Activated CD8-positive, alpha-beta memory T cell treated with anti-CD3 and anti-CD28 coated beads, Interleukin-2, amount 10 ng/mL, durations not matched to agents 7 days and 5 days (primary cell): ENCODE data around the gene OCIAD2. TPM values are rescaled to one million over a fixed set of nuclear protein-coding genes. Genes with fewer than 3 reads are reported as not detected.
"Not testable (repeated sequence)": the region's sequence is repeated elsewhere in the genome, so short reads cannot be mapped to it uniquely, and the experiment has no call there.

ENCODE experiments used
- ATAC-seq: fragments of 150-1000 bp; cut with Tn5 transposase; one replicate; pipeline ENCODE4 v1.10.0; 2021; ENCODE audit warnings: moderate library complexity
- CTCF ChIA-PET: fragments of 350-600 bp; sonication (Branson Sonifier 250); formaldehyde crosslinking; loops from one replicate; lab custom pipeline; 2021; ENCODE audit warnings: antibody characterized with exemption; lab: Charles Lee
- DNase-seq: peaks from one replicate; pipeline ENCODE4 v3.0.0-alpha.2; 2020
- H3K27ac Mint-ChIP-seq: one replicate; pipeline ENCODE4 v1.8.0; 2021; ENCODE audit warnings: mild to moderate bottlenecking, mixed read lengths
- H3K27me3 Mint-ChIP-seq: one replicate; pipeline ENCODE4 v1.8.0; 2021; ENCODE audit warnings: mixed read lengths
- H3K36me3 Mint-ChIP-seq: one replicate; pipeline ENCODE4 v1.8.0; 2021; ENCODE audit warnings: mild to moderate bottlenecking, mixed read lengths
- H3K4me1 Mint-ChIP-seq: one replicate; pipeline ENCODE4 v1.8.0; 2021; ENCODE audit warnings: mixed read lengths
- H3K4me3 Mint-ChIP-seq: one replicate; pipeline ENCODE4 v1.8.0; 2021; ENCODE audit warnings: mild to moderate bottlenecking, moderate library complexity, mixed read lengths
- H3K9me3 Mint-ChIP-seq: one replicate; pipeline ENCODE4 v1.8.0; 2022; ENCODE audit warnings: low read depth, mixed read lengths
- total RNA-seq, 2 experiments: library from RNA; stranded (reverse); gene quantifications; one replicate each; pipeline ENCODE4 v1.2.3, GENCODE V29; 2021

The OCIAD2 gene
- total RNA-seq, 2 experiments from 2014 or later = 54.6 to 76.5 TPM

DNA sequence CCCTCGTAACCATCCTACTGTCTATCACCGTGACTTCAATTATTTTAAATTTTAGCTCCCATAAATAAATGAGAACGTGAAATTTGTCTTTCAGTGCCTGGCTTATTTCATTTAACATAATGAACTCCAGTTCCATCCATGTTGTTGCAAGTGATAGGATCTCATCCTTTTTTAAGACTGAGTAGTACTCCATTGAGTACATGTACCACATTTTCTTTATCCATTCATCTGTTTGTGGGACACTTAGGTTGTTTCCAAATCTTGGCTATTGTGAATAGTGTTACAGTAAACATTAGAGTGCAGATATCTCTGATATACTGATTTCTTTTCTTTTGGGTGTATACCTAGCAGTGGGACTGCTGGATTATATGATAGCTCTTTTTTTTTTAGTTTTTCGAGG lies 42.8 kb downstream of the OCIAD2 start:
- peaks cover 15% of the 10 kb centered on the region for H3K36me3 Mint-ChIP-seq
- no peaks in the 10 kb centered on the region for H3K4me1 Mint-ChIP-seq
- no peak overlapping the region for H3K27ac Mint-ChIP-seq
- H3K27me3 Mint-ChIP-seq = no peaks in the 10 kb centered on the region
- H3K9me3 Mint-ChIP-seq = peaks cover 6% of the 10 kb centered on the region
- no peak for ATAC-seq
- DNase-seq = no peak
- CTCF ChIA-PET = interaction anchor here (1.2 kb wide), 1 partner anchor 30 kb away, joined by 3 read pairs; no protein-coding TSS in a partner anchor
- no peak overlapping the region for H3K4me3 Mint-ChIP-seq

DNA sequence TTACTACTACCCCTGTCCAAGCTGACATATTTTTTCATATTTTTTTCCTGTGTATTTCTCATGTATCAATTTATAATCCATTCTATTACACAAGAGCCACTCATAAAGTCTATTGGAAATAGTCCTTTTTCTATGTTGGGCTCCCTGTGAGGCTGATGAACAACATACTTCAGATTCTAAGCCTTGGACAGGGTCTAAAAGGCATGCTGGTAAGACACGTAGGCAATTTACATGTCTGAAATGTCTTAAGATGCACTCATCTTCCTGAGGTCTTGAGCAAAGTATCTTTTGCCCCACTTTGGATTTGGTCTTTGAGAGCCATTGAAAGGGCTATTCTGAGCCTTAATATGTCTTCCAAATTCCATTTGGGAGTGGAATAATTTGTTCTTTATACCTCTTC lies 43.9 kb downstream of the OCIAD2 start:
- H3K27me3 Mint-ChIP-seq = no peaks in the 10 kb centered on the region
- CTCF ChIA-PET = no interaction called here
- no peak overlapping the region for H3K27ac Mint-ChIP-seq
- no peak for ATAC-seq
- peaks cover 6% of the 10 kb centered on the region for H3K9me3 Mint-ChIP-seq
- peaks cover 3% of the 10 kb centered on the region for H3K4me1 Mint-ChIP-seq
- no peak for DNase-seq
- H3K4me3 Mint-ChIP-seq = no peak overlapping the region
- peaks cover 21% of the 10 kb centered on the region for H3K36me3 Mint-ChIP-seq

DNA sequence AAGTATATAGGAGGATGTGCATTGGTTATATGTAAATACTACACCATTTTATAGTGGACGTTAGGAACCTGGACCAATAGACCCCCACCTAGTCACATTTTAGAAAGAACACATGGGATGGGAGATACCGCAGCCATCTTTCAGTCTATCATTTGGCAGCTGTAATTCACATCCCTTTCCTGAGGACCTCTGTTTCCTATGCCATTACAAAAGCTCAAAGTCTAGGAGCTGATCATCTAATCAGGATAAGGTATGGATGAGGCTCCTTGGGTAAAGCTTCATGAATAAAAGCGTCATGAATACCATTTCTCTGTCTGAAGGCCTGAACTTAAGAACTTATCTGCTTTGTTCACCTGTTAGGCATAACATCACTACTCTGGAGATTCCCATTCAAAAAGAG lies 44.5 kb downstream of the OCIAD2 start:
- ATAC-seq = no peak
- no peak overlapping the region for H3K4me3 Mint-ChIP-seq
- H3K27ac Mint-ChIP-seq = no peak overlapping the region
- peaks cover 25% of the 10 kb centered on the region for H3K36me3 Mint-ChIP-seq
- no peak for DNase-seq
- no peaks in the 10 kb centered on the region for H3K27me3 Mint-ChIP-seq
- CTCF ChIA-PET = no interaction called here
- H3K4me1 Mint-ChIP-seq = peaks cover 3% of the 10 kb centered on the region
- peaks cover 6% of the 10 kb centered on the region for H3K9me3 Mint-ChIP-seq

DNA sequence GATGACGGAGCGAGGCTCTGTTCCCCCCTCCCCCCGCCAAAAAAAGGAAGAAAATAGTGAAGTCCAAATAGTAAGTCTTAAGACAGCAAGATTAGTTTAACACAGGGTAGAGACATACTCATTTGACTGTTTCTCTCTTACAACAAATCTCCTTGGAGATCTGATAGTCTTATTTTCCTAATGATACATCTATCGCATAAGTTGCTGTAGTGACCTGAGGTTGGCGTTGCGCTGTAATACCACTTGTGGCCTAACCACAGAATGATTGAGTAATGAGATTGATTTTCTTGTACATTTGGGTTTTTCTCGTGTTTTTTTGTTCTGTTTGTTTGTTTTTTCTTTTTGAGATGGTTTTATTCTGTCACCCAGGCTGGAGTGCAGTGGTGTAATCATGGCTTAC lies 48.4 kb downstream of the OCIAD2 start:
- CTCF ChIA-PET = no interaction called here
- H3K9me3 Mint-ChIP-seq = no peaks in the 10 kb centered on the region
- DNase-seq = no peak
- H3K27me3 Mint-ChIP-seq = no peaks in the 10 kb centered on the region
- no peak overlapping the region for H3K27ac Mint-ChIP-seq
- no peak overlapping the region for H3K4me3 Mint-ChIP-seq
- H3K36me3 Mint-ChIP-seq = peaks cover 40% of the 10 kb centered on the region
- H3K4me1 Mint-ChIP-seq = peaks cover 3% of the 10 kb centered on the region
- ATAC-seq = no peak

DNA sequence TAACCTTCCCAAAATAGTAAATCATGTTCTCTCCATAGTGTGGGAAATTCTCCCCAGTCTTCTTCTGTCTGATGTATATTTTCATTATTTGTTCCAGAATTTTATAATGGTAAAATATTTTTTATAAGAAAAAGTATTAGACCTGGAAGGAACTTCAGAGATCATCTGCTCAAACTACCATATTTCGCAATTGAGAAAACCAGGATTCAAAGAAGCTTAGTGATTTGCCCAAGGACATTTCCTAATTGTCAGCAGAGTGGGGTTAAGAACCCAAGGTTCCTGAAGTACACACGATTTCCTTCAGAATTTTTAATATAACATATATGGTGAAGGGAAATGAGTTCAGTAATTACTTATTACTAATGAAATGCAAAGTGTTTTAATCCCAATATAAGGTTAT lies 51.6 kb downstream of the OCIAD2 start:
- no peaks in the 10 kb centered on the region for H3K27me3 Mint-ChIP-seq
- H3K4me3 Mint-ChIP-seq = no peak overlapping the region
- CTCF ChIA-PET = no interaction called here
- no peak overlapping the region for H3K27ac Mint-ChIP-seq
- DNase-seq (no peak), ATAC-seq (no peak)
- H3K36me3 Mint-ChIP-seq = peaks cover 51% of the 10 kb centered on the region
- no peaks in the 10 kb centered on the region for H3K9me3 Mint-ChIP-seq
- H3K4me1 Mint-ChIP-seq = peaks cover 3% of the 10 kb centered on the region

DNA sequence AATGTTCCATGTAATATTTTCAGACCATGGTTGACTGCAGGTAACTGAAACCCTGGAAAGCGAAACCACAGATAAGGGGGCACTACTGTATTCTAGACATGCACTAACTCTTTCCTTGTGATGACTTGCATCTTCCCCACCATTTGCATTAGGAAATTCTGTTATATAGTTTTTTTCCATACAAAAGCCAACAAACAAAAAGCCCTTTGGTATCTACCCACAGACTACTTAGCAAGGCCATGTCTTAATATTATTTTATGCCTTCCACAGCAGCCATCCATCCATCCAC lies 52.2 kb downstream of the OCIAD2 start:
- DNase-seq = no peak

DNA sequence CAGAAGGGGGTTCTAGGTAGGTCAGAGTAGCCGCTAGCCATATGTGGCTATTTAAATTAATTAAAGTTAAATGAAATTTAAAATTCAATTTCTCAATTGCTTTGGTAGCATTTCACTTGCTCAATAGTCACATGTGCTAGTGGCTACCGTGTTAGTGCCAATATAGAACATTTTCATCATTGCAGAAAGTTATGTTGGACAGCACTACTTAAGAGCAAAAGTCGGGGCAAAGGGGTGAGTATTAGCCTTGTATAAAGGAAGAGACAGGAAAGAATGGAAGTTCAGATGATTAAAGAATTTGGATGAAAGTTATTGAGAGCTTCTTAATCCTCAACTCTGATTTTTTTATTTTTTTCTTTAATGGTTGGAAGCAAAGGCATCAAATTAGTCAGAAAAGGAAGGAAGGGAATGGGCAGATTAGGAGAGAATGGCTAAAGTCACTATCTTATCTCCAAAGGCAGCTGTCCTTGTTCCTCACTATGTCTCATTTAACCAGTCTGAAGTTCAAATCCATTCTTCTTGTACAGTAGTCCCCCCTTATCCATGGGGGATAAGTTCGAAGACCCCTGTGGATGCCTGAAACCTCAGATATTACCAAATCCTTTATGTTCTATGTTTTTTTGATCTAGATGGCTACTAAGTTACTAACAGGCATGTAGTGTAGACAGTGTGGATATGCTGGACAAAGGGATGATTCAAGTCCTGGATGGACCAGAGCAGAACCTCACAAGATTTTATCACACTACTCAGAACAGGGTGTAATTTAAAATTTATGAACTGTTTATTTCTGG lies 52.8 kb downstream of the OCIAD2 start:
- H3K36me3 Mint-ChIP-seq = peaks cover 52% of the 10 kb centered on the region
- peaks cover 3% of the 10 kb centered on the region for H3K4me1 Mint-ChIP-seq
- ATAC-seq = no peak
- no peak for DNase-seq
- CTCF ChIA-PET = no interaction called here
- H3K9me3 Mint-ChIP-seq = no peaks in the 10 kb centered on the region
- H3K27ac Mint-ChIP-seq = no peak overlapping the region
- H3K27me3 Mint-ChIP-seq = no peaks in the 10 kb centered on the region
- no peak overlapping the region for H3K4me3 Mint-ChIP-seq

More for the DNA sequence above, 52.2 kb downstream of the OCIAD2 start:
- no peak overlapping the region for H3K4me3 Mint-ChIP-seq
- CTCF ChIA-PET = no interaction called here
- no peaks in the 10 kb centered on the region for H3K27me3 Mint-ChIP-seq
- ATAC-seq = no peak
- H3K27ac Mint-ChIP-seq = no peak overlapping the region
- H3K4me1 Mint-ChIP-seq = peaks cover 3% of the 10 kb centered on the region
- H3K36me3 Mint-ChIP-seq = peaks cover 49% of the 10 kb centered on the region
- no peaks in the 10 kb centered on the region for H3K9me3 Mint-ChIP-seq

DNA sequence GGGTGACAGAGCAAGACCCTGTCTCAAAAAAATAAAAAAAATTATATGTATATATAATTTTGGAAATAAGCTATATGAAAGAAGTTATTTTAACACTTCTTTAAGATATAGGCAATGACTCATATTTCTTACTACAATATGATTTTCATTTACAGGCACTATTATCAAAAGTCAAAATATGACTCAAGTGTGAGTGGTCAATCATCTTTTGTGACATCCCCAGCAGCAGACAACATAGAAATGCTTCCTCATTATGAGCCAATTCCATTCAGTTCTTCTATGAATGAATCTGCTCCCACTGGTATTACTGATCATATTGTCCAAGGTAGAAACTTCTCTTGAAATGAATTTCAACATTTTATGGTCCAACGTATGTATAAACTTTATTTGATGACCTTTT lies 54.9 kb downstream of the OCIAD2 start:
- no peaks in the 10 kb centered on the region for H3K27me3 Mint-ChIP-seq
- DNase-seq (no peak), ATAC-seq (no peak)
- no peak overlapping the region for H3K27ac Mint-ChIP-seq
- no peaks in the 10 kb centered on the region for H3K4me1 Mint-ChIP-seq
- peaks cover 5% of the 10 kb centered on the region for H3K9me3 Mint-ChIP-seq
- H3K36me3 Mint-ChIP-seq = peaks cover 53% of the 10 kb centered on the region
- CTCF ChIA-PET = no interaction called here
- H3K4me3 Mint-ChIP-seq = no peak overlapping the region

DNA sequence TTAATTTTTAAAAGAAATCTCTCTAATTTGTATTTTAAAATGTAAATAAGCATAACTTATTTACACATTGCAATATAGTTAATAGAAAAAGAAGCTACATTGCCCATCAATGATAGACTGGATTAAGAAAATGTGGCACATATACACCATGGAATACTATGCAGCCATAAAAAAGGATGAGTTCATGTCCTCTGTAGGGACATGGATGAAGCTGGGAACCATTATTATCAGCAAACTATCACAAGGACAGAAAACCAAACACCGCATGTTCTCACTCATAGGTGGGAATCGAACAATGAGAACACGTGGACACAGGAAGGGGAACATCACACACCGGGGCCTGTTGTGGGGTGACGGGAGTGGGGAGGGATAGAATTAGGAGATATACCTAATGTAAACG lies 57.8 kb downstream of the OCIAD2 start:
- H3K4me3 Mint-ChIP-seq, CTCF ChIA-PET, ATAC-seq, H3K4me1 Mint-ChIP-seq, H3K27ac Mint-ChIP-seq, H3K9me3 Mint-ChIP-seq, DNase-seq, H3K27me3 Mint-ChIP-seq: not testable (repeated sequence)
- peaks cover 66% of the 10 kb centered on the region for H3K36me3 Mint-ChIP-seq

DNA sequence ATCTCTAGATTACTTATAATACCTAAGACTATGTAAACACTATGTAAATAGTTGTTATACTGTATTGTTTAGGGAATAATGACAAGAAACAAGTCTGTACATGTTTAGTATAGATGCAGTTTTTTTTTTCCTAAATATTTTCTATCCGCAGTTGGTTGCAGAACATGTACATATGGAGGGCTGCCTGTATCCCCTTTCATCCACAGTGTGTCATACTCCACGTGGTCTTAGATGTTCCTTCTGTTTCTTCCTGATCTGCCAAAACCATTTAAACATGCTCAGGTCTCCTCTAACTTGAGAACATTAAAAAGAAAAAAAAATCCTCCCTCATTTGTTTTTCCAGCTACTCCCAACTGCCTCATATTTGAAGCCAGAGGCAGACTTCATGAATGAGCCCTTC lies 61.7 kb downstream of the OCIAD2 start:
- Mint-ChIP-seq H3K36me3 (peaks cover 64% of the 10 kb centered on the region), H3K9me3 (peaks cover 5% of the 10 kb centered on the region), H3K4me1 (no peaks in the 10 kb centered on the region), H3K27ac (peak overlapping the region; percentile 11), H3K27me3 (no peaks in the 10 kb centered on the region), H3K4me3 (no peak overlapping the region)
- CTCF ChIA-PET = interaction anchor here (0.6 kb wide), 1 partner anchor 62 kb away, joined by 3 read pairs; the partner anchor contains the start of gene OCIAD2
- no peak for ATAC-seq
- no peak for DNase-seq

DNA sequence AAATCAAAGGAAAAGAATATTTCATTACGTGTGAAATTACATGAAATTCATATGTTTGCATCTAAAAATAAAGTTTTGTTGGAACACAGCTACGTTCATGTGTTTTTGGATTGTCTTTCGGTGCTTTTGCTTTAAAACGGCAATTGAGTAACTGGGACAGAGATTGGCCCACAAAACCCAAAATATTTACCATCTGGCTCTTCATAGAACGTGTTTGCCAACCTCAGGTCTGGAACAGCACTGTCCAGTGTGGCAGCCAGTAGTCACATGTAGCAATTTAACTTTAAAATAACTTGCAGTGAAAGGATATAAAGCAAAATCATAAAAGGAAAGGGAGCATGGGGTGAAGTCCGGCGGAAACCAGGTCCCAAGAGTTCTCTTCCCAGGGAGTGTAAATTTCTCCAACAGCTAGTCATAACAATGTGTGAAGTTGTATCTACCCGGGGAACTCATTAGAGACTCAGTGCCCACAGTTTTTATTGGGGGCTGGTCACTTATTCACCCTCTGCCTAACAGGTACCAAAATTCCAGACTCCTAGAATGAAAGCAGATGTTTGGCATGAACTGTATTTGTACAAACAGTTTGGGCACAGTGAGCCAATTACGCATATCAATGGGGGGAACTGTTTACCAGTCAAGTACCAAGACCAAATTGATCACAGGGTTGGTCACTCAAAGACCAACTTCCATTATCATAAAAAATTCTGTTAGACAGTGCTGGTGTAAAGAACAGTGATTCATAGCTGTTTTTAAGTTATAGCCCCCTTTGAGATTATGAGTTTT lies 65.3 kb downstream of the OCIAD2 start:
- DNase-seq (no peak), ATAC-seq (no peak)
- H3K4me1 Mint-ChIP-seq = peaks cover 6% of the 10 kb centered on the region
- H3K36me3 Mint-ChIP-seq = peaks cover 51% of the 10 kb centered on the region
- H3K9me3 Mint-ChIP-seq = no peaks in the 10 kb centered on the region
- CTCF ChIA-PET = no interaction called here
- no peak overlapping the region for H3K27ac Mint-ChIP-seq
- no peaks in the 10 kb centered on the region for H3K27me3 Mint-ChIP-seq
- H3K4me3 Mint-ChIP-seq = no peak overlapping the region

DNA sequence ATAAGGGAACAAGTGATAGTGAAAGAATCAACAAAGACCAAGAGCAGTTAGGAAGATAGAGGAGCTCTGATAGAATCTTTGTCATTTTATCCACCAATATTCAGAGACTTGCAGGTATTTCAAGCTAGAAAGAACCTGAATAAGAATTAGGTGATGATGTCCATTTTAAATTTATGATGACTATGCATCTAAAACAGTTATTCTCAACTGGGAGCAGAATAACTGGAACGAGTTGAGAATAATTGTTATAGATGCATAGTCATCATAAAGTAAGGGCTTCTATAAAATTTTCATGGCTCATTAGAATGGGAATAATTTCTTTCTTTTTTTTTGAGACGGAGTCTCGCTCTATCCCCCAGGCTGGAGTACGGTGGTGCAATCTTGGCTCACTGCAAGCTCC lies 69.9 kb downstream of the OCIAD2 start:
- no peak for ATAC-seq
- H3K4me1 Mint-ChIP-seq = peaks cover 23% of the 10 kb centered on the region
- DNase-seq = no peak
- no peak overlapping the region for H3K27ac Mint-ChIP-seq
- no peaks in the 10 kb centered on the region for H3K9me3 Mint-ChIP-seq
- H3K36me3 Mint-ChIP-seq = peaks cover 33% of the 10 kb centered on the region
- H3K4me3 Mint-ChIP-seq = no peak overlapping the region
- CTCF ChIA-PET = no interaction called here
- no peaks in the 10 kb centered on the region for H3K27me3 Mint-ChIP-seq
